GM12873 (cell line): ENCODE measurements around the gene ABCB9.

Source experiments
- TF ChIP-seq, protein P1 (sequence below): IDR thresholded peaks from 2 replicates; pipeline ENCODE4 v1.5.1; 2012; ENCODE audit warnings: low read depth, mild to moderate bottlenecking, moderate library complexity, low read length, control low read depth; ENCODE audit not compliant: insufficient read depth; ENCODE audit errors: missing control alignments

The ABCB9 gene

DNA sequence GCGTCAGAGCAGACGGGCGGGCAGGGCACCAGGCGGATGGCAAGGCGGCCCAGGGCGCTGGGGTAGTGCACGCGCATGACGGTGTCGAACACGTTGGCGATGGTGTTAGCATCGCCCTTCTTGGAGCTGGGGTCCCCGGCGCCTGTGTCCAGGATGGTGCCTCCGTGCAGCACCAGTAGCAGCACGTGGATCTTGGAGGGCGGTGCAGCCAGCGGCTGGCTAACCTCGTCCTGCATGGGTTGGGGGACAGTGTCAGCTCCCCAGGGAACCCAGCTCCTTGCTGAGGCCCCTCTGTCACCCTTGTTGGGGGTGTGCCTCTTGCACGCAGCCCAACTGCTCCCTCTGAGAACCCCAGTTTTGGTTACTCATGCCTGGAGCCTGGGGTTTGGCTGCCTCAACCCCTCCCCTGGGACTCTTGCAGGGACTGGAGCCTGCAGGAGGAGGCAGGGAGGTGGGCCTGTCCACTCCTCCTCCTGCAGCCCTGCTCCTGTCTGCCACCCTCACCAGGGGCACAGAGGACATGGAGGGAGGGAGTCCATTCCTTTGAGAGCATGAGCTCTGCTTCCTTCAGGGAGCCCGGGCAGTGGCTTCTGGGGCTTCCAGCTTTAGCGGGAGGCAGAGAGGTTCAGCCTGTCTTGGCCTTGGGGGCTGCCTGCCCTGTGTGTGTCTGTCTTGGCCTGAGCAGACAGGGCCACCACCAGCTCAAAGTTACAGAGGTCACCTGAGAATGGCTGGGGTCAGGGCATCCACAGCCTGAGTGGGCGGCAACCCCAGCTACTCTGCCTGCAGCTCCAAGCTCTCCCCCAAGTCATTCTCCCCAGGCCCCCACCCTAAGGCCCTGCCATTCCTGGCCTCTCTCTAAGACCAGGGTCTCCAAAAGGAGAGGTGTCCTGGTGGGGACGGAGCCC is 31.3 kb upstream of the ABCB9 start:
- TF ChIP-seq, protein P1, sequence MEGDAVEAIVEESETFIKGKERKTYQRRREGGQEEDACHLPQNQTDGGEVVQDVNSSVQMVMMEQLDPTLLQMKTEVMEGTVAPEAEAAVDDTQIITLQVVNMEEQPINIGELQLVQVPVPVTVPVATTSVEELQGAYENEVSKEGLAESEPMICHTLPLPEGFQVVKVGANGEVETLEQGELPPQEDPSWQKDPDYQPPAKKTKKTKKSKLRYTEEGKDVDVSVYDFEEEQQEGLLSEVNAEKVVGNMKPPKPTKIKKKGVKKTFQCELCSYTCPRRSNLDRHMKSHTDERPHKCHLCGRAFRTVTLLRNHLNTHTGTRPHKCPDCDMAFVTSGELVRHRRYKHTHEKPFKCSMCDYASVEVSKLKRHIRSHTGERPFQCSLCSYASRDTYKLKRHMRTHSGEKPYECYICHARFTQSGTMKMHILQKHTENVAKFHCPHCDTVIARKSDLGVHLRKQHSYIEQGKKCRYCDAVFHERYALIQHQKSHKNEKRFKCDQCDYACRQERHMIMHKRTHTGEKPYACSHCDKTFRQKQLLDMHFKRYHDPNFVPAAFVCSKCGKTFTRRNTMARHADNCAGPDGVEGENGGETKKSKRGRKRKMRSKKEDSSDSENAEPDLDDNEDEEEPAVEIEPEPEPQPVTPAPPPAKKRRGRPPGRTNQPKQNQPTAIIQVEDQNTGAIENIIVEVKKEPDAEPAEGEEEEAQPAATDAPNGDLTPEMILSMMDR = no peak

DNA sequence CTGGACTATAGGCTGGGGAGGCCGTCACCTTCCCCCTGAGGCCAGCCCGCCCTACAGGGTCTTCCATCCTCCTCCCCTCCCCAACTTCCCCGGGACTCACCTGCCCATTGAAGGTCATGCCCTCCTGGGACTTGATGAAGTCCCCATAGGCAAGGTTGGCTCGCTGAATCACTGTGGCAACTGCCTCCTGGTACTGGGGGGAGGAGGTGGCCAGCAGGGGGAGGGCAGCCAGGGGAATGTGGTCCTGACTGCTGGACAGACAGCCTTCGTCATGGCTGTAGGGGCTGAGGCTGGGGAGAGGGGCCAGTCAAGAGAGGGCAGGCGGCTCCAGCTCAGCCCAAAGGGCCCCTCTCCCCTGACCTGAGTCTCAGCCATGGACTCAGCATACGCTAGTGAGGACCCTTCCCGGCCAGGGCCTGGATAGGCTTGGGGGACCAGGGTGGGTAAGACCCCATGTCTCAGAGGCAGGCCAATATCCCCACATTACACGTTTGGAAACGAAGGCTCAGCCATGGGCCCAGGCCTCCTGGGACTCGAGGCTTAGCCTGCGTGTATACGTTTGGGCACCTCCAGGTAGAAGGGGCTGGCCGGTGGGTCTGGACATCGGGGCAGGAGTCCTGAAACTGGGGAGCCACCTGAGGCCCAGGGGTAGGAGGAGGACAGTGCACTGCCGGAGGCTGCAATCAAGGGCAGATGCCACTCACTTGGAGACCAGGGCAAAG is 30.5 kb upstream of the ABCB9 start:
- TF ChIP-seq, protein P1 = no peak

DNA sequence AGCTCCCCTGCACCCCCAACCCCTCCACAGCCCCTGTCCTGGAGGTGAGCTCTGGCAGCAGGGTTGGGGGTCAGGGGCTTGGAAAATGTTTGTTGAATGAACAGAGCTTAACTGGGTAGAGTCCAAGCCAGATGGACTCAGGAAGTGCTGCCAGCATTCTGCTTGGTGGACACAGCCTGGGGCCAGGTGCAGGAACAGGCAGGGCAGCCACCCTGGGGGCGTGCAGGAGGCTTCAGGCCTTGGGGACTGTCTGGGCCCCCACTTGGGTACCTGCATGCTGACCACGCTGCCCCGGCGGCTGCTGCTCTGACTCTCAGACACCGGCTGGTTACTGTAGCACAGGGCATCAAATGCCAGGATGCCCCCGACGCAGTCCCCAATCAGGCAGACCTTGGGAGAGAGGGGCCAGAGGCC is 29.9 kb upstream of the ABCB9 start:
- TF ChIP-seq, protein P1 = no peak

DNA sequence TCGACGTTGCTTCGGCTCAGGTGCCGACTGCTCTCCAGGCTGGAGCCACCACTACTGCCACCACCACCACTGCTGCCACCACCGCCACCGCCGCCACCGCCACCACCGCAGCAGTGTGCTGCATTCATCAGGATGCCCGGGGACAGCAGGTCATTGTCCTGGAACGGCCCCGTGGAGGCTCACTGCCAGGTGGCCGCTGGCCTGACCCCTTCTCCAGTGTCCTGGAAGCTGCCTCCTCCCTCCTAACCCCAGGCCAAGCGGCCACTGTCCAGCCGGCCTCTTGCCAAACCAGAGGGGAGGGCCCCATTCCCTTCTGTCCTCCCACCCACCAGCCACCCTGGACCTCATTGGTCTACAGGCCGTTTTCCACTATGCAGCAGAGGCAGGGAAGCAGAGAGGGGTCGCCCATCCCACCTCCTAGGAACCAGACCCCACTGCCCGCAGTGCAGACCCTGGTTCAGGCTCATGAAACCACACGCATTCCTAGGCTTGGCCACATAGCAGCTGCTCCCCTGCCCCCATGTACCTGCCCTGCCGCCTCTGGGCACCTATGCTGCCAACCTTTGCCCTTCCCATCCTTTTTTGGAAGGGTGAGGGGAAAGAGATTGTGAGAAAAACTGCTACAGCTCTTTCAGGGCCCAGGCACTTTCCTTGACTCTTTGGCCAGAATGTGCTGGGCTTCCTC is 29.4 kb upstream of the ABCB9 start:
- TF ChIP-seq, protein P1 = no peak

DNA sequence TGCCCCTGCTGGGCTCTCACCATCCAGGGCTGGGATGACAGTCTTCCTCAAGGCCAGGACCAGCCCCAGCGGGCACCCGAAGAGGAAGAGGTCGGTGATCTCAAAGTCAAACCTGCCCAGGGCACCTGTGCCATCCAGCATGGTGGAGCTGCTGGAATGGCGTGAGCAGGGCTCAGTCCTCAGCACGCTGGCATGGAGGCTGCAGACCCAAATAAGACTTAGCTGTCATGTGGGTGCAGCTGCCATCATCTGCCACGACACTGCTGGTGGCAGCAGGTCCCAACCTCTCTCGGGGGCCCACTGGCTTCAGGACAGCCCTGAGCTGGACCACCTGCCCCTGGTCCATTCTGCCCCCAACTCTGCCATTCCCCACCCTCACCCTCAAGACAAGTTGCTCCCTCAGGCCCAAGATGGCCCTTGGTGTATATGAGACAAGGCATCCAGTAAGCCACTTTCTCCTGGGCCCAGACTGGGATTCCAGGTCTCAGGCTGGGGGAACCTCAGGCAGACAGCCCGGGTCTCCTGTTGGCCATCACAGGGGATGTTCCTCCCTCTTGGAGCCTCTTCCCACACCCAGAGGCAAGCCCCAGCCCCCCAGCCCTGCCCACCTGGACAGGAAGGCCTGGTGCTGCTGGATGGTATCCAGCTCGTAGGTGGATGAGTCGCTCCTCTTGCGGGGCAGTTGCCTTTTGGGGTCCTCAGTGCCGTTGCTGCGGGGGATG is 28.7 kb upstream of the ABCB9 start:
- TF ChIP-seq, protein P1 = no peak

DNA sequence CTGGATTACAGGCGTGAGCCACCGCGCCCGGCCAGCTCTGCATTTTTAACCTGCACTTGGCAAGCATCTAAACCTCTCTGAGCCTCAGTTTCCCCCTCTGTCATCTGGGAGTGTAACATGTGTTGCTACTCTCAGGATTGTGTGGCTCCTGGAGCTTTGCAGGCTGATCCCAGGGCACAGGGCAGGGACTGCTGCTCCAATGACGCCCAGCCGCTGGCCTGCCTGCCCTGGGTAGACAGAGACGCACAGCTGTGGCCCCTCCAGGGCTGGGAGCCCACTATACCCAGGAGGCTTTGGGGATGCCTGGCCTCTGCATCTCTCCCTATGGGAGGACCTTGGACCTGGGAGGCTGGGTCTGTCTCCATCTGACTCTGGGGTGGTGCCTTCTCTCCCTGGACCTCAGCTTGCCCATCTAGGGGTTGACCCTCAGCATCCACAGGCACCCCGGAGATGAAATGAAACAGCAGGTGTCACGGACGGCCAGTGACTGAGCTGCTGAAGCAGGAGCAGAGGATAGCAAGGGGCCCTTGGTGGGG is 27.9 kb upstream of the ABCB9 start:
- TF ChIP-seq, protein P1 = no peak
